HepG2 (cell line): Measurements from ENCODE around the gene OR2AG1. TPM values are rescaled to one million over a fixed set of nuclear protein-coding genes. Genes with fewer than 3 reads are reported as not detected.

Experiments
- ATAC-seq: fragments of 200-7000 bp; cut with Tn5 transposase; 3 replicates; pipeline ENCODE4 v1.9.1; 2020; ENCODE audit warnings: mild to moderate bottlenecking, moderate library complexity
- BruUV-seq: library from RNA; stranded (reverse); fragments of 400-500 nt; replicated peaks from 2 replicates; lab custom pipeline; 2021; lab: Mats Ljungman, UMichigan
- CTCF ChIA-PET: fragments of 300-600 bp; formaldehyde crosslinking; extraction: SDS; loops from one replicate; lab custom pipeline; 2021; ENCODE audit warnings: low total read pairs, inconsistent platforms, low intra/inter-chr PET ratio; lab: Yijun Ruan, JAX
- POLR2A ChIA-PET: fragments of 350-600 bp; sonication (Branson Sonifier 250); formaldehyde crosslinking; loops from one replicate; lab custom pipeline; 2020; ENCODE audit warnings: antibody characterized with exemption, inconsistent platforms; lab: Yijun Ruan, JAX
- DNase-seq: peaks from one replicate; pipeline ENCODE4 v3.0.0-alpha.2; 2015; ENCODE audit warnings: low spot score
- FAIRE-seq: peaks from 3 replicates; lab custom pipeline; 2011; peaks lifted over from hg19 to GRCh38; lab: Jason Lieb, UNC
- H2AFZ ChIP-seq: one replicate; pipeline ENCODE4 v1.6.1; 2011; ENCODE audit warnings: low read length, inconsistent platforms
- H3K27ac ChIP-seq: fragments of 300-600 bp; 3 replicates; pipeline ENCODE4 v1.8.0; 2011; ENCODE audit warnings: mixed run types, mild to moderate bottlenecking, mixed read lengths, low read length, inconsistent platforms; ENCODE audit not compliant: insufficient read depth; ENCODE audit errors: extremely low read length
- H3K27me3 ChIP-seq, 2 experiments: fragments of 200-600 bp in 1 of 2; 2 replicates in 1 of 2; 3 replicates in 1 of 2; pipeline versions ENCODE4 v1.6.0 to v1.8.0; 2011; ENCODE audit warnings: low read length in 2 of 2, mild to moderate bottlenecking in 2 of 2, moderate library complexity in 2 of 2, inconsistent platforms in 1 of 2; ENCODE audit not compliant: insufficient read depth in 2 of 2, control insufficient read depth in 1 of 2
- H3K36me3 ChIP-seq, 2 experiments: fragments of 200-600 bp in 1 of 2; replicated peaks in 1 of 2; 2 replicates in 1 of 2; 3 replicates in 1 of 2; pipeline versions ENCODE4 v1.5.1 to v1.8.0; 2011; ENCODE audit warnings: low read length in 2 of 2, inconsistent platforms in 1 of 2; ENCODE audit not compliant: insufficient read depth in 2 of 2, control insufficient read depth in 1 of 2
- H3K4me1 ChIP-seq: 2 replicates; pipeline ENCODE4 v1.5.1; 2012; ENCODE audit warnings: low read length, inconsistent platforms; ENCODE audit not compliant: insufficient read depth
- H3K4me2 ChIP-seq: 2 replicates; pipeline ENCODE4 v1.6.0; 2011; ENCODE audit warnings: low read depth, low read length, inconsistent platforms
- H3K4me3 ChIP-seq, 3 experiments: fragments of 200-600 bp in 1 of 3; sonication (generic), shearing (Covaris generic) in 1 of 3; replicated peaks in 1 of 3; 2 replicates each; pipeline ENCODE4 v1.5.1; 2011 to 2016; ENCODE audit warnings: low read length in 3 of 3, inconsistent platforms in 2 of 3, low read depth in 2 of 3, mild to moderate bottlenecking in 2 of 3, control low read depth in 1 of 3, mixed read lengths in 1 of 3; ENCODE audit not compliant: insufficient read depth in 1 of 3
- H3K79me2 ChIP-seq: one replicate; pipeline ENCODE4 v1.6.1; 2011; ENCODE audit warnings: low read length, inconsistent platforms; ENCODE audit not compliant: insufficient read depth
- H3K9ac ChIP-seq: 2 replicates; pipeline ENCODE4 v1.6.0; 2011; ENCODE audit warnings: mild to moderate bottlenecking, low read depth, low read length, inconsistent platforms; ENCODE audit not compliant: insufficient read depth
- H3K9me3 ChIP-seq: 2 replicates; pipeline ENCODE4 v1.5.1; 2012; ENCODE audit warnings: mild to moderate bottlenecking, low read length
- H4K20me1 ChIP-seq: 2 replicates; pipeline ENCODE4 v1.6.0; 2011; ENCODE audit warnings: inconsistent platforms, mild to moderate bottlenecking, low read length, moderate library complexity; ENCODE audit not compliant: insufficient read depth
- STAG1 ChIP-seq: sonication (generic); formaldehyde crosslinking; IDR thresholded peaks from 2 replicates; pipeline ENCODE4 v1.4.0; 2020; ENCODE audit warnings: missing genetic modification reagents
- THAP8 ChIP-seq: sonication (generic); formaldehyde crosslinking; IDR thresholded peaks from 2 replicates; pipeline ENCODE4 v1.5.1; 2020; ENCODE audit warnings: missing genetic modification reagents, mild to moderate bottlenecking, borderline replicate concordance
- ZNF3 ChIP-seq: IDR thresholded peaks from 2 replicates; pipeline ENCODE4 v1.7.0; 2017; ENCODE audit warnings: inconsistent platforms
- ZNF660 ChIP-seq: sonication (generic); formaldehyde crosslinking; IDR thresholded peaks from 2 replicates; pipeline ENCODE4 v1.5.1; 2020; ENCODE audit warnings: mild to moderate bottlenecking, low read depth, missing genetic modification reagents, borderline replicate concordance
- WGBS: methylation state at CpG from one replicate; pipeline ENCODE4 v1.1.6; 2017; ENCODE audit warnings: low lambda C conversion rate; 5-methylcytosine and 5-hydroxymethylcytosine counted together
- in situ Hi-C: cut with HindIII; loops from 2 replicates; pipeline ENCODE4 v1.10.0; 2017; ENCODE audit warnings: low pct_unique_long_range_greater_than_20kb; ENCODE audit not compliant: extremely low pct_ligation_motif_present
- intact Hi-C: fragments of 100-400 bp; cut with micrococcal nuclease; formaldehyde crosslinking; loops from one replicate; pipeline ENCODE4 v1.10.0; 2022; ENCODE audit not compliant: unreplicated experiment
- polyA plus RNA-seq, 8 experiments: library from polyadenylated mRNA; depleted of rRNA in 3 of 8; stranded (reverse) in 7 of 8; unstranded in 1 of 8; fragments of >200 nt; fragmentation: Illumina TruSeq in 4 of 8; extraction: Trizol in 4 of 8; gene quantifications; 2 replicates each; pipeline versions ENCODE4 v1.2.1 to v1.2.3, GENCODE V29; 2011 to 2016; ENCODE audit warnings: low read depth in 4 of 8, missing spikeins in 1 of 8, mixed read lengths in 1 of 8; ENCODE audit not compliant: insufficient read depth in 1 of 8
- total RNA-seq, 5 experiments: library from RNA; depleted of rRNA; stranded (reverse); fragments of >200 nt; fragmentation: Illumina TruSeq; extraction: Trizol; gene quantifications; 2 replicates each; pipeline ENCODE4 v1.2.3, GENCODE V29; 2016; ENCODE audit warnings: low read depth in 1 of 5
- TF ChIP-seq, protein P1 (sequence below): sonication (generic); formaldehyde crosslinking; IDR thresholded peaks from 2 replicates; pipeline ENCODE4 v1.5.0; 2020; ENCODE audit warnings: mild to moderate bottlenecking, missing genetic modification reagents, moderate library complexity

Gene OR2AG1
- total and polyA plus RNA-seq, 2 of the 13 experiments (the other 11 are each of a cell fraction or from before 2014, with no cell fraction given) = not detected

GRCh38 chr11:6737872-6738466, 44.9 kb upstream of the OR2AG1 start:
- no TSS peak for BruUV-seq
- ChIA-PET POLR2A (interaction anchor here (0.6 kb wide), 1 partner anchor 55 kb away, joined by 3 read pairs; the partner anchor contains the start of gene MRPL17), CTCF (interaction anchor here (1.6 kb wide), 1 partner anchor 19 kb away, joined by 8 read pairs; no protein-coding TSS in a partner anchor)
- Histone ChIP-seq H3K9ac (no peak overlapping the region), H3K4me1 (no peaks in the 10 kb centered on the region), H4K20me1 (no peaks in the 10 kb centered on the region), H3K4me3 (no peak overlapping the region), H2AFZ (no peak overlapping the region), H3K27me3 (no peaks in the 10 kb centered on the region), H3K79me2 (no peaks in the 10 kb centered on the region), H3K36me3 (no peaks in the 10 kb centered on the region), H3K27ac (no peak overlapping the region), H3K4me2 (no peak overlapping the region), H3K9me3 (no peaks in the 10 kb centered on the region)
- 5% methylated on average over 2 of the region's 2 CpGs for WGBS
- intact Hi-C loops (no loop called here), in situ Hi-C loops (no loop called here)
- ATAC-seq = peak; percentile 75
- peak; percentile 41 for DNase-seq
- no peak for TF ChIP-seq THAP8 (CRISPR knock-in tag)
- TF ChIP-seq ZNF3 (CRISPR knock-in tag) = no peak
- TF ChIP-seq, protein P1, sequence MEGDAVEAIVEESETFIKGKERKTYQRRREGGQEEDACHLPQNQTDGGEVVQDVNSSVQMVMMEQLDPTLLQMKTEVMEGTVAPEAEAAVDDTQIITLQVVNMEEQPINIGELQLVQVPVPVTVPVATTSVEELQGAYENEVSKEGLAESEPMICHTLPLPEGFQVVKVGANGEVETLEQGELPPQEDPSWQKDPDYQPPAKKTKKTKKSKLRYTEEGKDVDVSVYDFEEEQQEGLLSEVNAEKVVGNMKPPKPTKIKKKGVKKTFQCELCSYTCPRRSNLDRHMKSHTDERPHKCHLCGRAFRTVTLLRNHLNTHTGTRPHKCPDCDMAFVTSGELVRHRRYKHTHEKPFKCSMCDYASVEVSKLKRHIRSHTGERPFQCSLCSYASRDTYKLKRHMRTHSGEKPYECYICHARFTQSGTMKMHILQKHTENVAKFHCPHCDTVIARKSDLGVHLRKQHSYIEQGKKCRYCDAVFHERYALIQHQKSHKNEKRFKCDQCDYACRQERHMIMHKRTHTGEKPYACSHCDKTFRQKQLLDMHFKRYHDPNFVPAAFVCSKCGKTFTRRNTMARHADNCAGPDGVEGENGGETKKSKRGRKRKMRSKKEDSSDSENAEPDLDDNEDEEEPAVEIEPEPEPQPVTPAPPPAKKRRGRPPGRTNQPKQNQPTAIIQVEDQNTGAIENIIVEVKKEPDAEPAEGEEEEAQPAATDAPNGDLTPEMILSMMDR = peak; percentile 62
- no peak for TF ChIP-seq ZNF660 (CRISPR knock-in tag)
- peak; percentile 41 for TF ChIP-seq STAG1
- peak; percentile 47 for FAIRE-seq
